Lower leg skin (tissue), 4 donors: ENCODE data around the gene KCNK13. TPM values are rescaled to one million over a fixed set of nuclear protein-coding genes. Genes with fewer than 3 reads are reported as not detected.

Source experiments
- DNase-seq, 2 donors: peaks; one replicate each; pipeline ENCODE4 v3.0.0-alpha.2; 2019; ENCODE audit warnings: low spot score in 2 of 2
- H3K4me3 ChIP-seq: fragments of 200-600 bp; sonication (generic); 2 replicates; pipeline ENCODE4 v1.5.1; 2017; ENCODE audit warnings: mild to moderate bottlenecking, low read depth; ENCODE audit not compliant: poor library complexity, severe bottlenecking
- CTCF ChIP-seq, 3 donors: fragments of 450-650 bp; IDR thresholded peaks; one replicate each; pipeline ENCODE4 v1.5.1; 2016; ENCODE audit warnings: antibody characterized with exemption in 3 of 3, mild to moderate bottlenecking in 3 of 3, moderate library complexity in 2 of 3
- POLR2A ChIP-seq, 2 donors: fragments of 450-650 bp; IDR thresholded peaks; one replicate each; pipeline ENCODE4 v1.6.1; 2016 to 2017; ENCODE audit warnings: antibody characterized with exemption in 2 of 2, mild to moderate bottlenecking in 1 of 2, moderate library complexity in 1 of 2
- WGBS, 2 donors: methylation state at CpG; one replicate each; pipeline ENCODE4 v1.1.5; 2018; 5-methylcytosine and 5-hydroxymethylcytosine counted together
- intact Hi-C: fragments of 100-400 bp; cut with DNase I; formaldehyde crosslinking; loops from one replicate; pipeline ENCODE4 v1.15.0; 2023; ENCODE audit warnings: low total_unique reads
- total RNA-seq, 4 donors: library from RNA; depleted of rRNA; stranded (reverse); fragments of >200 nt; gene quantifications; one replicate each; pipeline ENCODE4 v1.1.0, GENCODE V29; 2016

The KCNK13 gene
- total RNA-seq, 4 donors from 2014 or later: 0.12 to 0.46 (median 0.16) TPM; not detected in 1

- 54 to 55% methylated on average over 12 of the region's 12 CpGs for WGBS, 2 donors
- no peak for DNase-seq
- no peak overlapping the region for H3K4me3 ChIP-seq
- no peak for TF ChIP-seq POLR2A (IDR thresholded peaks at IDR 0.05)
- no peak for TF ChIP-seq CTCF (IDR thresholded peaks at IDR 0.05)
- intact Hi-C loops: no loop called here
Observed at GRCh38 chr14:90140298-90140955, 78.6 kb downstream of the KCNK13 start.

- H3K4me3 ChIP-seq: no peak overlapping the region
- 74 to 77% methylated on average over 5 of the region's 5 CpGs for WGBS, 2 donors
- intact Hi-C loops: no loop called here
- DNase-seq: no peak
- TF ChIP-seq CTCF (IDR thresholded peaks at IDR 0.05): no peak
- TF ChIP-seq POLR2A (IDR thresholded peaks at IDR 0.05): no peak
Observed at GRCh38 chr14:90140956-90141316, 79.1 kb downstream of the KCNK13 start.

- TF ChIP-seq CTCF (IDR thresholded peaks at IDR 0.05) (no peak), POLR2A (IDR thresholded peaks at IDR 0.05) (no peak)
- no peak overlapping the region for H3K4me3 ChIP-seq
- WGBS, 2 donors: 72 to 74% methylated on average over 2 of the region's 2 CpGs
- DNase-seq: no peak
- intact Hi-C loops: no loop called here
Observed at GRCh38 chr14:90153429-90153828, 91.6 kb downstream of the KCNK13 start.

GRCh38 chr14:90154110-90154509 is 92.3 kb downstream of the KCNK13 start:
- no peak for DNase-seq
- H3K4me3 ChIP-seq: no peak overlapping the region
- TF ChIP-seq POLR2A (IDR thresholded peaks at IDR 0.05): no peak
- no peak for TF ChIP-seq CTCF (IDR thresholded peaks at IDR 0.05)
- intact Hi-C loops: no loop called here

- WGBS, 2 donors: 31 to 33% methylated on average over 3 of the region's 3 CpGs
- no peak for DNase-seq
- intact Hi-C loops: no loop called here
Observed at GRCh38 chr14:90159146-90159545, 97.4 kb downstream of the KCNK13 start.

More at GRCh38 chr14:90159146-90159545, 97.4 kb downstream of the KCNK13 start:
- H3K4me3 ChIP-seq: no peak overlapping the region
- no peak for TF ChIP-seq CTCF (IDR thresholded peaks at IDR 0.05)
- TF ChIP-seq POLR2A (IDR thresholded peaks at IDR 0.05): no peak
